T-helper 2 cell (primary cell): Measurements from ENCODE around the gene BIRC2.
"Not testable (repeated sequence)": the region's sequence is repeated elsewhere in the genome, so short reads cannot be mapped to it uniquely, and the experiment has no call there.

Source experiments
- DNase-seq, 5 experiments: peaks; one replicate each; pipeline versions ENCODE4 v3.0.0 to v3.0.0-alpha.2; 2012 to 2022

Gene BIRC2

DNA sequence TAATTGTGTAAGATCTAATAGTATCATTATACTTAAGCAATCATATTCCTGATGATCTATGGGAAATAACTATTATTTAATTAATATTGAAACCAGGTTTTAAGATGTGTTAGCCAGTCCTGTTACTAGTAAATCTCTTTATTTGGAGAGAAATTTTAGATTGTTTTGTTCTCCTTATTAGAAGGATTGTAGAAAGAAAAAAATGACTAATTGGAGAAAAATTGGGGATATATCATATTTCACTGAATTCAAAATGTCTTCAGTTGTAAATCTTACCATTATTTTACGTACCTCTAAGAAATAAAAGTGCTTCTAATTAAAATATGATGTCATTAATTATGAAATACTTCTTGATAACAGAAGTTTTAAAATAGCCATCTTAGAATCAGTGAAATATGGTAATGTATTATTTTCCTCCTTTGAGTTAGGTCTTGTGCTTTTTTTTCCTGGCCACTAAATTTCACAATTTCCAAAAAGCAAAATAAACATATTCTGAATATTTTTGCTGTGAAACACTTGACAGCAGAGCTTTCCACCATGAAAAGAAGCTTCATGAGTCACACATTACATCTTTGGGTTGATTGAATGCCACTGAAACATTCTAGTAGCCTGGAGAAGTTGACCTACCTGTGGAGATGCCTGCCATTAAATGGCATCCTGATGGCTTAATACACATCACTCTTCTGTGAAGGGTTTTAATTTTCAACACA is 23.3 kb upstream of the BIRC2 start:
- no peak for DNase-seq

DNA sequence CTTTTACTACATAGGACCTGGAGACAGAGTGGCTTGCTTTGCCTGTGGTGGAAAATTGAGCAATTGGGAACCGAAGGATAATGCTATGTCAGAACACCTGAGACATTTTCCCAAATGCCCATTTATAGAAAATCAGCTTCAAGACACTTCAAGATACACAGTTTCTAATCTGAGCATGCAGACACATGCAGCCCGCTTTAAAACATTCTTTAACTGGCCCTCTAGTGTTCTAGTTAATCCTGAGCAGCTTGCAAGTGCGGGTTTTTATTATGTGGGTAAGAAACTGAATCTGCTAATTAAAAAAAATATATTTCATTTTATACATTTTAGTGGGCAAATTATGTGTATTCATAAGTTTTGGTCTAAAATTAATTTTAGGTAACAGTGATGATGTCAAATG is 21.9 kb upstream of the BIRC2 start:
- DNase-seq, result peak in 1 of 5 experiments; percentile 42

DNA sequence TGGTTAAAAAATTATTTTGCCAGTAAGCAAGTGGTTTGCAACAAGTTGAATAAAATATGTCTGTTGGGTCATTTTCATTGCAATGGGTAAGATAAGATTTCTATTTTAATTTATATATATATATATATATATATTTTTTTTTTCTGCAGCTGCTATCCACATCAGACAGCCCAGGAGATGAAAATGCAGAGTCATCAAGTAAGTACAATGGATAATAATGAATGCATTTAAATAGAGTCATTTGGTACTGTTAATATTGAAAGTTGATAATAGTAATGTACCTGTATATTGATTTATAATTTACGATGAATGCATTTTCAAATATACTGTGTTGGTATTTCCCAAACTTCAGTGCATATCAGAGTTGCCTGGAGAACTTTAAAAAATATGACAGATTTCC is 18.3 kb upstream of the BIRC2 start:
- DNase-seq, result no peak

DNA sequence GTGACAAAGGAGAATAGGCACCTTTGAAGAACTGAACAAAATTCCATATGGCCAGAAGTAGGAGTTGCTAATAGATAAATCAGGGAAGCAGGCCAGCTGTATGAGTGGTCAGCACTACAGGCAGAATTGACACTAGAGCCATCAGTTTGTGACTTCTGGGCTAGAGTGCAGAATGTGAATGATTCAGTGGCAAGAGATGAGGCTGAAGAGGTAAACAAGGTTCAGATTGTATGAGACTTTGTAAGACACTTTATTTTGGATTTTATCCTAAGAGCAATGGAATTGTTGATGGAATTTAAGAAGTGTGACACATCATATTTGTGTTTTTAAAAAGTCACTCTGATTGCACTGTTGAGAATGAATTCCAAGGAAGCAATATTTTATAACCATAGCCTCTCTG is 16.8 kb upstream of the BIRC2 start:
- no peak for DNase-seq

DNA sequence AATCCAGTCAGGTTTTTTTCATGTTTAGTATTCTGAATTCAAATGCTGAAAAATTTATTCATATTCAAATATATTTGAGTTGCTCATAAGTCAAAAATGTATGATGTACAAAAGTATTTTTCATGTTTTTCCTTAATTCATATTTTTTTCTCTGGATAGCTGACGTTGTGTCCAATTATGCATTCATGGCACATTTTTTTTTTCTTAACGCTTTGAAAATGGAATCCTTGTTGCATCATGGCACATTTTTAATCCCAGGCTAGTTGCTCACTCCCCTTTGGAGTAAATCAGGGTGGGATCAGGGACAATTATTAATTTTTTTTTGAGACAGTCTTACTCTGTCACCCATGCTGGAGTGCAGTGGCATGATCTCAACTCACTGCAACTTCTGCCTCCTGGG is 15.7 kb upstream of the BIRC2 start:
- no peak for DNase-seq

DNA sequence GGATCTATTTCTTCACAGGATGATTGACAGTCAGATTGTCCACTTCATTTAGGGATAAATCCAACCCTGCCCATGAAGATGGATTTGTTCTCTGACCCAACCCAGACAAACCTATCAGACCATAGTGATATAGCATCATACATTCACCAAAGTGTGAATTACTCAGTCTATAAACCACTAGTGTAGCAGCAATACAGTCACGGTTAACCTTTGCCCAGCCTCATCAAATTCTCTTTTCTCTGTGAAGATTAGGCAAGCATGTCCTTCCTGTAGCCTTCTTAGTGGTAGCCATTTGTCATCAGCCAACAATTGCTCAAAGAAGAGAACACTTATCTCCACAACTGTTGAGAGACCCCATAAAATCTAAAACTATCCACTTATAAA is 14.4 kb upstream of the BIRC2 start:
- DNase-seq, result no peak

DNA sequence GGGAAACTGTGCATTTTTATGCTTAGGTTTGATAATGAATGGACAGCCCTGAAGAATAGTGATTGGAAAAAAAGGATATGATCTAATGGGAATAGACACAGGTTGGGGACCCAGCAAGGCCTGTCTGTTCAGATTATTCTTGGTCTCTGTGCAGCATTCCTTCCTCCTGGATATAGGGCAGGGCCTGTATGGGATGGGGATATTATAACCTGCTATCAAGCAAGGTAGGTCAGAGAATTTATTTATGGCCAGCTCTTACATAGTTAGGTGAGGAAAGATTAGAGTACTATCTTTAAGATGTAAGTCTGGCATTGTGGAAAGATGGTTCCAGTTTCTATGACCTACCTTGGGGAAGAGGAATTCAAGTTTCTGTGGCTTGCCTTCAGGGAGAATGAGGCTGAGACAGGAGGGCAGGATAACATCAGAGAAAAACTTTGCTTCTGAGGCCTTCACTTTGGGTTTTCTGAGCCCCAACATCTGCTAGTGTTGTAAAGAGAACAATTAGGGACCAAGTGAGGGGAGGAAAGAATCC is 8.5 kb upstream of the BIRC2 start:
- no peak for DNase-seq

DNA sequence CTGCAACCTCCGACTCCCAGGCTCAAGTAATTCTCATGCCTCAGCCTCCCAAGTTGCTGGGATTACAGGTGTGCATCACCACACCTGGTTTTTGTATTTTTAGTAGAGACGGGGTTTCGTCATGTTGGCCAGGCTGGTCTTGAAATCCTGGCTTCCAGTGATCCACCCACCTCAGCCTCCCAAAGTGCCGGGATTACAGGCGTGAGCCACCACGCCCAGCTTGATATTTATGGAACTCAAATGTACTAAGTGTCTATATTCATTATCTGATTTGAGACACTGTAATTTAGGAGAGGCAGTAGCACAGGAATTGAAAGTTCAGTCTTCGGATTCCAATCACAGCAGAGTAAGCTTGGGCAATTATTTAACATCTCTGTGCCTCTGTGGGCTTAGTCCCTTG is 5.7 kb upstream of the BIRC2 start:
- DNase-seq, result not testable (repeated sequence)

DNA sequence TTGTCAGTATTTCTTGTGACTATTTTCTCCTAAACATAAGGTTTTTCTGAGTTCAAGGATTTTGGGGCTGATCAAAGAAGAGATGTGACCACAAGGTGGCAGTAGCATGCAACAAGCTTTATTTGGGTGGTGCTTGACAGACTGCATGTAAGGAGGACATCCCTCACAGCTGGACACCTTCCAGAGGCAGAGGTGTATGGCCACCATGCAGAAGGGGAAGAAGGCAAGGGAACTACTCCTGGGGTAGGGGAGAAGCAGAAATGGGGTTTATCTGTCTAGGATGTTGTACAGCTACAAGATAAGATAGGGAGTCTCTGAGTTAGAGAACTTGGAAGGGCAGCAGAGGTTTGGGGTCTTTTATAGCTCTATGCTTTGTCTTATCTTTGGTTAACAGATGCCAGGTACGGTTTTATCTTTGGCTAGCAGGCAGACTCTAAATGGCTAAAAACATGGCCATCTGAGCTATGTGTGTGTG is 5.1 kb upstream of the BIRC2 start:
- peak in 4 of 5 experiments; percentile 47 to 76 (median 52) for DNase-seq

DNA sequence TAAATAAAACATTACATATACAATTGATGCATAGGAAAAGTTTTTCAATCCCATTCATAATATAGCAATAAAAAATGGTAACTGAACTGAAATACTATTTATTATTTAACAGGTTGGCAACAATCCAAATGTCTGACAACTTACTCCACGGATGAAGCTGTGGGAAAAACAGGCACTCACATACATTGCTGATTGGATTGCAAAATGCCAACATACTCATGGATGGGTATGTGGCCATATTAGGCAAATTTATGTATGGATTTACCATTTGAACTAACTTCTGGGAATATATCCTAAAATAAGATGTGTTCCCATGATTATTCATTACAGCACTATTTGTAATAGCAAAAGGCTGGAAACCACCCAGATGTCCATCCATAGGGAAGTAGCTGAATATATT is 3.2 kb upstream of the BIRC2 start:
- DNase-seq, result no peak

DNA sequence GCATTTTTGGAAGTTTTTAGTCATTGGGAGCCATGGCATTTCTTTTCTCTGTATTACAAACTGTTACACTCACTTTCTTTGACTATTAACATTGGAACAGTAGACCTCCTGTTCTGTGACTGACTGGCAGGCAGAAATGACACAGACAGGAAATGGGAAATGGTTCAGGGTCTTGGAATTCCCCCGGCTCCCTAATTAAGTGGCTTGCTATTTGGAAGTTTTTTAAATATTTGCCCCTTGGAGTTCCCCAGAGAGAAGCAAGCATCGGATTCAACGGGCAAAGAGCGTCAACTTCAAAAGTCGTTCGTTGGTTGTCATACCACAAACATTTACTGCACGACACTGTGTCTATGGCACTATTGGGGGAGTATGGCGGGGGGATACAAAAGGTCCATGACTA is 1.1 kb upstream of the BIRC2 start:
- DNase-seq, result peak in 1 of 5 experiments; percentile 34

DNA sequence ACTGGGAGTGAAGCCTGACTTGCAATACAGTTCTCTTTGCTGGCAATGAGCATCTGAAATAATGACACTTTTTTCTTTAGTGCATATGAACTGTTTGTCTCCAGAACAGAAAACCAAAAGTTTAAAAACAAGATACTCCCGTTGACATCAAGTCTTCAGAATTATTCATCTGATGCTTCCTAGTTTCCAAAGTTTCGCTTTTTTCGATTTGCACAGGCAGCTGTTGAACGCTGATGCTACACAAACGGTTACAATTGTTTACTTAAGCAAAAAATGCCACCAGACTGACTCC is 612 bp upstream of the BIRC2 start:
- DNase-seq, result no peak

DNA sequence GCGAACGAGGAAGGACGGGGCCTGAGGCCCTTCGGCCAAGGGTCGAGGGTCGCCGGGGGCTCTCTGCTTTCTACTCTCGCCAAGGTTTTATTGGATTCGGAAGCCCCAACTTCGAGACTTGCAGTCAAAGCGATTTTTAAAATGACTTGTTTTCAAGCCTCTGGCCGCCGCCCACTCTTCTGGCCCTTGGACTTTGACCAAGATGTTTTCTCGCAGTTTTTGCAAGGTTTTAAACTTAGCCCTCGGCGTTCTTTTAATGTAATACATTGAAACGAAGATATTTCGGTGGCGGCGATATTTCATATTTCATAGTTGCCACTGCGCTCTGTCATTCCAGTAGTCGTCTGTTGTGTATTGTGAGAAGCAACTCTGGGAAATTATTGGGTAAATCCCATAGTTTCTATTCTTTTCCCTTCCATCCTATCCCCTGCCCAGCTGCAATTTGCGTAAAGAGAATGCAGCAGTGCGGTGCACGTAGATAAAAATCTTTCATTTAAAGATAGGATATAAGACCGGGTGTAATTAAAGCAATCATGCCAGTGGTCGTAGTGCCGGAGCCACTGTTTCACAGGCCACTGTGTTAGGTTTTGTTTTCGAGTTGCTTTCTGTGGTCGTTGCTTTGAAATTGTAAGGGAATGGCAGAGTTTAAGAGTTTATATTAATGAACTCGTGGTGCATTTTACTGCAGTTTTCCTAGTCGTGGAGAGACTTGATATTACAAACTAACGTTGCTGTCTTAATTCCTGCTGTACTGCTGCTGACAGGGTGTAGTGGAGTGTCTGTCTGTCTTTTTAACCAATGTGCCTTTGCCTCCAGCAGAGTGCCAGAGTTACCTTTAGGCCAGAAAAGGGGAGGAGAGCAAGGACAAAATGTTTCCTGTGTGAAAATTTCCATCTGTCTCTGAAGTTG is 702 bp downstream of the BIRC2 start:
- peak in 2 of 5 experiments; percentile 29 to 45 for DNase-seq

DNA sequence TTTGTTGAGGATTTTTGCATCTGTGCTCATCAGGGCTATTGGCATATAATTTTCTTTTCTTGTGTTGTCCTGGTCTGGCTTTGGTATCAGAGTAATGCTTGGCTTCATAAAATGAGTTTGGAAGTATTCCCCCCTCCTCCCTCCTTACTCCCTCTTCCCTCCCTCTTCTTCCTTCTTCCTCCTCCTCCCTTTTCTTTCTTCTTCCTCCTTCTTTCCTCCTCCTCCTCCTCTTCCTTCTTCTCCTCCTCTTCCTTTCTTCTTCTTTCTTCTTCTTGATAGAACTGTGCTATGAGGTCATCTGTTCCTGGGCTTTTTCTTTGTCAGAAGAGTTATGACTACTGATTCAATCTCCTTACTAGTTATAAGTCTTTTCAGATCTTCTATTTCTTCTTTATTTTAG is 10.1 kb downstream of the BIRC2 start:
- no peak for DNase-seq

DNA sequence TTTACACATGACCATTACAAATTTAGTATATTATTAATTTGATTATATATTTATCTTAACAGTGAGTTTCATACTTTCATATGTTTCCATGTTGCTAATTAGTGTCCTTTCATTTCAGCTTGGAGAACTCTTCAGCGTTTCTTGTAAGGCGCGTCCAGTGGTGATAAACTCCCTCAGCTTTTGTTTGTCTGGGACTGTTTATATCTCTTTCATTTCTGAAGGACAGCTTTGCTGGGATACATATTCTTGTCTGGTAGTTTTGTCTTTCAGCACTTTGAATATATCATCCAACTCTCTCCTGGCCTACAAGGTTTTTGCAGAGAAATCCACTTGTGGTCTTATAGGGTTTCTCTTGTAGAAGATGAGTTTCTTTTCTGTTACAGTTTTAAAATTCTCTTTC is 12.4 kb downstream of the BIRC2 start:
- no peak for DNase-seq

DNA sequence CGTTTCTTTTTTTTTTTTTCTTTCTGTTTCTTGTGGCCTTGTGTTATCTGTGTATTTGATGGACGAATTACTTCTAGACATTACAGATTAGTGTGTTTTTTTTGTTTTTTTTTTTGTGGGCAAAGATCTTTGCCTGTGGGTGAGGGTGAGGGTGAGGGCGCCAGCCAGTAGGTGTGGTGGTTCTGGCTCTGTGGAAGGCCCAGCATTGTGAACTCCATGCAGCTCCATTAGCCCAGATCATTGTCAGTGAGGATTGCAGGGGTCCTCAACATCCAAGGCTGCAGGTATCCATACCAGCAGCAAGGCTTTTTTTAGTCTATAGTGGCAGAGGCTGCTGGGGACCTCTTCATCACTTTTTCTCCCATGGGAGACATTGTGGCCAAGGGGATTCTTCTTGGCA is 13.7 kb downstream of the BIRC2 start:
- peak in 3 of 5 experiments; percentile 34 to 52 (median 44) for DNase-seq

DNA sequence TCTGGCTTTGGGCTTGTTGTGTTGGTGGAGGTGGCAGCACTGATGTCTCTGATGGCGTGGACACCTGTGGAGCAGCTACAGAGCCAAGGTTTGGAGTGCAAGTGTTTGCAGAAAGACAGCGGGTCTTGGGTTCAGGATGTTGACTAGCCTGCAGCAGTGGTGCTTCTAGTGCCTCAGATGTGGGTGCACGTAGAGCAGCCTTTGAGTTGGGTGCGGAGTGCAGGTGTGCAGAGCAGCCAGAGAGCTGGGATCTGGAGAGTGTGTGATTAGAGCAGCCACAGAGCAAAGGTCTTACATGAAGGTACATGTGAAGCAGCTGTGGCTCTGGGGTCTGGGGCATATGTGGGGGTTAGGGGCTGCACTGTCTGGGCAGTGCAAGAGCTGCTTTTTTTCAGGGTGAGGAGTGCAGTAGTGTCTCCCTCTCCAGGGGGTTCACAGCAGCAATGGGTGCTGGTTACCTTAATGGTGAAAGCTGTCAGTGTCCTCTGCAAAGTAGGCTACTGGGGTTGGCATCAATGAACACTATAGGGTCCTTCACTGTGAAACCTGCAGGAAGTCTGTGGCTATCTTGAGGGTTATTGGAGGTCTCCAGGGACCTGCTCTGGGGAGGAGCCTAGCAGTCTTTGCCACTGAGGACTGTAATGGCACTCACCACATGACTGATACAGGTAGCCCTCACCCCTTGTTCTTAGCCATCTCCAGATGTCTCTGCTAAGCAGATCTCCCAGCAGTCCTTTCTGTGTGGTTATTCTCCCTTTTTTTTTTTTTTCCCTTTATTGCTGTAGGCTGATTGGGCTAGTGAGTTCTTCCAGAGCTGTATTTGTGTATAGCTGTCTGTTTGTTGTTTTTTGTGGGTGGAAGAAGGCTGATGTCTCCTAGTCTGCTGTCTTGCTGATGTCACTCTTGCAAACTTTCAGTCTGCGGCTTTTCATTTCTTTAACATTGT is 14.3 kb downstream of the BIRC2 start:
- peak in 3 of 5 experiments; percentile 37 to 65 (median 41) for DNase-seq

DNA sequence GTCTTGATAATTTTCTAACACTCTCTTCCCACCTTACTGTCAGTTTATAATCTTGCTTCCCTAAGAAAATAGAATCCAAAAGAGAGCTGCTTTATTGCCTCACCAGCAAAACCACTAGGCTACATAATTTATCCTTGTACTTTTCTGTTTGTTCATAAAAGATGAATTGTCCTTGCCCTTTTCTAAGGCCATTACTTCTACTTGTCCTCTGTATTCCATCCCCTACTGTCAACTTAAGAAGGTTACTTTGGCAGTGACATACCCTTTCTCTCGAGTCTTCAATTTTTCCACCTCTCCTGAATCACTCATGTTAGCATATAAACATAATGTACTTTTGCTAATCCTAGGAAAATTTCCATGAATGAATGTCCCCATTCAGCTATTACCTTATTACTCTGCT is 18.0 kb downstream of the BIRC2 start:
- no peak for DNase-seq

DNA sequence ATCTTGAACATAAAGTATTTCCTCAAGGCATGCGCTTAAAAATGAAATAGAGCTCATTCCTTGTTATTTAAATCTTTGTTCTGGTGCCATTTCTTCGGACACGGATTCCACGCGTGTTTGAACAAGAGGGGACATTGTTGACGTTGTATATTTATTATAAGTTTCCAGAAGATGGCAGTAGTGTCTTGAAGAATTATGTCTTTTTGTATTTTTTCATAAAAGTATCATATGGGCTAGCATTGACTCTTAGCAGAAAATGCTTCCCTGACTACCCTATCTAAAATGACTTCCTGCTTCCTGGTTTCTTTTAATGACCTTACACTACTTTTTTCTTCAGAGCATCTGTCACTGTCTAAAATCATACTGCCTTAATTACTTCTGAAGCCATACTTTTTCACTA is 20.4 kb downstream of the BIRC2 start:
- peak in 2 of 5 experiments; percentile 11 to 43 for DNase-seq

DNA sequence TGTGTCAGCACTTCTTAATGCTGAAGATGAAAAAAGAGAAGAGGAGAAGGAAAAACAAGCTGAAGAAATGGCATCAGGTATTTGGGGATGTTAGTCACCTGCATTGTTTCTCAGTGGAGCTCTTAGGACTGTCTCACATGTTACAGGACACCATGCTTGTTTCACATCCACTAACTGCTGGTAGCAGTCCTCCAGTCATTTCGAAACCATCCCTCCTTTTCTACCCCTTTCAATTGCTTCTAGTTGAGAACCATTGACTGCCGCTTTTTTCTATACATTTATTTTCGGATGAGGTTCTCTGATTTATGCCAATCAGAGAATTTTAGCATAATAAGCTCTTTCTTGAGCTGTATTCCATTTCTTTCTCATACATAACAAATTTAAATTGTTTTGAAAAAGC is 21.5 kb downstream of the BIRC2 start:
- peak in 1 of 5 experiments; percentile 81 for DNase-seq

DNA sequence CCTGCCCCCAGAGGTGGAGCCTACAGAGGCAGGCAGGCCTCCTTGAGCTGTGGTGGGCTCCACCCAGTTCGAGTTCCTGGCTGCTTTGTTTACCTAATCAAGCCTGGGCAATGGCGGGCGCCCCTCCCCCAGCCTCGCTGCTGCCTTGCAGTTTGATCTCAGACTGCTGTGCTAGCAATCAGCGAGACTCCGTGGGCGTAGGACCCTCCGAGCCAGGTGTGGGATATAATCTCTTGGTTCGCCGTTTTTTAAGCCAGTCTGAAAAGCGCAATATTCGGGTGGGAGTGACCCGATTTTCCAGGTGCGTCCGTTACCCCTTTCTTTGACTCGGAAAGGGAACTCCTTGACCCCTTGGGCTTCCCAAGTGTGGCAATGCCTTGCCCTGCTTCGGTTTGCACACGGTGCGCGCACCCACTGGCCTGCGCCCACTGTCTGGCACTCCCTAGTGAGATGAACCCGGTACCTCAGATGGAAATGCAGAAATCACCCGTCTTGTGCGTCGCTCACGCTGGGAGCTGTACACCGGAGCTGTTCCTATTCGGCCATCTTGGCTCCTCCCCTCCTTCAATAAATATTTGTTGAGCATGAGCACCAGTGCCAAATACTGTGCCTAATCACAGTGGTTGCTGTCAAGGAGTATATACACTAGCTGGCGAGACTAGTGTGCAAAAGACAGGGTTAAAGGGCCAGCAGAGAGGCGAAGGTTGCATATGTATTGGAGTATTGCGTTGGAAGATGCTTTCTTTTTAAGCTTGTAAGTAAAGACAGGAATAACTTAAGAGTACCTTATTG is 27.8 kb downstream of the BIRC2 start:
- not testable (repeated sequence) for DNase-seq
